SU-DHL-6 (cell line): ENCODE measurements around the gene ST8SIA2.

Experiments used
- H2AFZ ChIP-seq: fragments of 200-600 bp; sonication (generic); 2 replicates; pipeline ENCODE4 v1.6.1; 2014; ENCODE audit warnings: low read depth, mild to moderate bottlenecking, moderate library complexity, mixed read lengths, antibody characterized with exemption, low read length; ENCODE audit not compliant: severe bottlenecking
- H3F3A ChIP-seq: fragments of 200-600 bp; shearing (Covaris generic); 2 replicates; pipeline ENCODE4 v1.6.0; 2016; ENCODE audit warnings: antibody characterized with exemption, mild to moderate bottlenecking; ENCODE audit not compliant: insufficient read depth
- H3K27ac ChIP-seq: fragments of 200-600 bp; sonication (generic); 2 replicates; pipeline ENCODE4 v1.5.1; 2016; ENCODE audit warnings: low read depth, mild to moderate bottlenecking, low read length, moderate library complexity, mixed read lengths
- H3K27me3 ChIP-seq: fragments of 200-600 bp; sonication (generic), shearing (Covaris generic); 2 replicates; pipeline ENCODE4 v1.6.0; 2014; ENCODE audit warnings: mild to moderate bottlenecking, low read length
- H3K36me3 ChIP-seq: fragments of 200-600 bp; sonication (generic); 2 replicates; pipeline ENCODE4 v1.6.1; 2014; ENCODE audit warnings: mild to moderate bottlenecking, low read length, mixed read lengths
- H3K4me2 ChIP-seq: fragments of 300-600, 200-600 bp; shearing (Covaris generic), sonication (generic); 2 replicates; pipeline ENCODE4 v1.6.0; 2014; ENCODE audit warnings: low read length, low read depth, mild to moderate bottlenecking; ENCODE audit not compliant: poor library complexity, severe bottlenecking
- H3K4me3 ChIP-seq: fragments of 200-600 bp; sonication (generic); 2 replicates; pipeline ENCODE4 v1.5.1; 2014; ENCODE audit warnings: antibody characterized with exemption, low read length, mild to moderate bottlenecking, mixed read lengths; ENCODE audit not compliant: insufficient read depth, poor library complexity, severe bottlenecking
- H3K79me2 ChIP-seq: fragments of 200-600 bp; sonication (generic); 2 replicates; pipeline ENCODE4 v1.6.1; 2014; ENCODE audit warnings: mild to moderate bottlenecking, low read length, moderate library complexity; ENCODE audit not compliant: insufficient read depth
- H3K9ac ChIP-seq: fragments of 200-600 bp; sonication (generic); 2 replicates; pipeline ENCODE4 v1.7.0; 2014; ENCODE audit warnings: mild to moderate bottlenecking, low read length
- H3K9me2 ChIP-seq: fragments of 200-600 bp; sonication (generic); replicated peaks from 2 replicates; pipeline ENCODE4 v1.6.1; 2014; ENCODE audit warnings: low read length; ENCODE audit not compliant: insufficient read depth
- H3K9me3 ChIP-seq: fragments of 200-600 bp; sonication (generic); 2 replicates; pipeline ENCODE4 v1.6.1; 2014; ENCODE audit warnings: low read length, mixed read lengths; ENCODE audit not compliant: insufficient read depth
- H4K20me1 ChIP-seq: fragments of 200-600 bp; sonication (generic); 2 replicates; pipeline ENCODE4 v1.6.1; 2014; ENCODE audit warnings: low read depth, mild to moderate bottlenecking, antibody characterized with exemption, low read length, moderate library complexity, mixed read lengths
- EZH2phosphoT487 ChIP-seq: fragments of 200-600 bp; sonication (generic), shearing (Covaris generic); conservative IDR thresholded peaks from 2 replicates; pipeline ENCODE4 v1.6.1; 2018; ENCODE audit warnings: mild to moderate bottlenecking, antibody characterized with exemption, low read length, moderate library complexity, mixed read lengths
- TF ChIP-seq, protein P1 (sequence below): fragments of 200-600 bp; sonication (generic); IDR thresholded peaks from one replicate; pipeline ENCODE4 v1.5.1; 2017; ENCODE audit warnings: antibody characterized with exemption, mild to moderate bottlenecking, low read length, moderate library complexity; ENCODE audit not compliant: insufficient read depth, poor library complexity, severe bottlenecking

The ST8SIA2 gene, protein sequence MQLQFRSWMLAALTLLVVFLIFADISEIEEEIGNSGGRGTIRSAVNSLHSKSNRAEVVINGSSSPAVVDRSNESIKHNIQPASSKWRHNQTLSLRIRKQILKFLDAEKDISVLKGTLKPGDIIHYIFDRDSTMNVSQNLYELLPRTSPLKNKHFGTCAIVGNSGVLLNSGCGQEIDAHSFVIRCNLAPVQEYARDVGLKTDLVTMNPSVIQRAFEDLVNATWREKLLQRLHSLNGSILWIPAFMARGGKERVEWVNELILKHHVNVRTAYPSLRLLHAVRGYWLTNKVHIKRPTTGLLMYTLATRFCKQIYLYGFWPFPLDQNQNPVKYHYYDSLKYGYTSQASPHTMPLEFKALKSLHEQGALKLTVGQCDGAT

GRCh38 chr15:92393071-92393979 lies at the start of gene ST8SIA2:
TSS of gene ST8SIA2 (plus strand) at chr15:92393881. CDS start at chr15:92394065, 184 bp downstream.
- H3K27ac ChIP-seq: no peak within 1 kb of the TSS
- no peaks in the 10 kb centered on the region for H3K79me2 ChIP-seq
- no peaks in the 10 kb centered on the region for H3K9me3 ChIP-seq
- H3F3A ChIP-seq: no peaks in the 10 kb centered on the region
- TF ChIP-seq, protein P1, sequence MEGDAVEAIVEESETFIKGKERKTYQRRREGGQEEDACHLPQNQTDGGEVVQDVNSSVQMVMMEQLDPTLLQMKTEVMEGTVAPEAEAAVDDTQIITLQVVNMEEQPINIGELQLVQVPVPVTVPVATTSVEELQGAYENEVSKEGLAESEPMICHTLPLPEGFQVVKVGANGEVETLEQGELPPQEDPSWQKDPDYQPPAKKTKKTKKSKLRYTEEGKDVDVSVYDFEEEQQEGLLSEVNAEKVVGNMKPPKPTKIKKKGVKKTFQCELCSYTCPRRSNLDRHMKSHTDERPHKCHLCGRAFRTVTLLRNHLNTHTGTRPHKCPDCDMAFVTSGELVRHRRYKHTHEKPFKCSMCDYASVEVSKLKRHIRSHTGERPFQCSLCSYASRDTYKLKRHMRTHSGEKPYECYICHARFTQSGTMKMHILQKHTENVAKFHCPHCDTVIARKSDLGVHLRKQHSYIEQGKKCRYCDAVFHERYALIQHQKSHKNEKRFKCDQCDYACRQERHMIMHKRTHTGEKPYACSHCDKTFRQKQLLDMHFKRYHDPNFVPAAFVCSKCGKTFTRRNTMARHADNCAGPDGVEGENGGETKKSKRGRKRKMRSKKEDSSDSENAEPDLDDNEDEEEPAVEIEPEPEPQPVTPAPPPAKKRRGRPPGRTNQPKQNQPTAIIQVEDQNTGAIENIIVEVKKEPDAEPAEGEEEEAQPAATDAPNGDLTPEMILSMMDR: no peak
- TF ChIP-seq EZH2phosphoT487: no peak
- no peak within 1 kb of the TSS for H3K4me2 ChIP-seq
- peaks cover 5% of the 10 kb centered on the region; the same call in 1 of the 2 replicates for H3K27me3 ChIP-seq
- no peaks in the 10 kb centered on the region for H4K20me1 ChIP-seq
- H3K9me2 ChIP-seq: no peaks in the 10 kb centered on the region
- no peak within 1 kb of the TSS for H3K9ac ChIP-seq
- H3K36me3 ChIP-seq: no peaks in the 10 kb centered on the region
- H3K4me3 ChIP-seq: no peak within 1 kb of the TSS
- no peak within 1 kb of the TSS for H2AFZ ChIP-seq

DNA sequence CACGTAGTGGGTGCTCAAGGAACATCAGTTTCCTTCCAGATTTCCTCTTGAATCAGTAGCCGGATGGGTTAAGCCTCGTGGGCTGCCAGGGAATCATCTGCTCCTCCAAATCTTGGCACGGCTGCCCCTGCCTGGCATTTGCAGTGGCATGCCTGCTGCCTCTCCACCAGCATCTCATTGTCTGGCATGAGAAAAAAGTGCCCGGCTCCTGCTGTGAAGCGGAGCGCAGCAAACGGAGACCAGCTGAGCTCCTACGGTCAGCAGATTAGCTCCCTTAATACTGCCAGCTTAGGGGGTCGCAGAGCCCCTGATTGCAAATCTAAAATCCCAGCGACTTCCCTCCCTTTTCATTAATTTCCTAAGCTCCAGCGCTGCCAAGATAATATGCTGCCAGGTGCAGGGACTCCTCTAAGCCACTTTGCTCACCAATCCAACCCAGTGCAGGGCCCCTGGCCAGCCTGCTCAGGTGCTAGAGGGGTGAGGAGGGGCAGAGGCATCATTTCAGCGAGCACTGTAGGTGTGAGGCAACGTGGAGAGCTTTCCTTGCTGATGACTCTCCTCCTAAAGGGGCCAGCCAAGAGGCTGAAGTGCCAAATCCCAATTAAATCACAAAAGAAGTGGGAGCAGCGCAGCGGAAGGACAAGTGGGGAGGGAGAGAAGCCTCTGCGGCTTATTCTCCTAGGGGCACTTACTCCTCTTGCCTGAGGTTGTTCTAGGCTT lies 49.6 kb upstream of the ST8SIA2 start:
- no peak for TF ChIP-seq EZH2phosphoT487
- TF ChIP-seq, protein P1: no peak
- Histone ChIP-seq H3F3A (no peaks in the 10 kb centered on the region), H3K36me3 (no peaks in the 10 kb centered on the region), H3K27me3 (no peaks in the 10 kb centered on the region), H3K27ac (no peak overlapping the region), H2AFZ (no peak overlapping the region), H3K4me2 (no peak overlapping the region), H3K9ac (no peak overlapping the region), H4K20me1 (no peaks in the 10 kb centered on the region), H3K79me2 (no peaks in the 10 kb centered on the region), H3K9me3 (no peaks in the 10 kb centered on the region), H3K9me2 (no peaks in the 10 kb centered on the region), H3K4me3 (no peak overlapping the region)

GRCh38 chr15:92346063-92346462 lies 47.6 kb upstream of the ST8SIA2 start:
- TF ChIP-seq EZH2phosphoT487: no peak
- TF ChIP-seq, protein P1: no peak
- H2AFZ ChIP-seq: no peak overlapping the region
- H3K9me3 ChIP-seq: no peaks in the 10 kb centered on the region
- no peaks in the 10 kb centered on the region for H3K36me3 ChIP-seq
- H4K20me1 ChIP-seq: no peaks in the 10 kb centered on the region
- no peaks in the 10 kb centered on the region for H3K27me3 ChIP-seq
- H3K27ac ChIP-seq: no peak overlapping the region
- no peak overlapping the region for H3K9ac ChIP-seq
- no peaks in the 10 kb centered on the region for H3F3A ChIP-seq
- H3K79me2 ChIP-seq: no peaks in the 10 kb centered on the region
- no peak overlapping the region for H3K4me3 ChIP-seq
- H3K9me2 ChIP-seq: no peaks in the 10 kb centered on the region
- H3K4me2 ChIP-seq: no peak overlapping the region
